Lung (tissue), 12 donors: Measurements from ENCODE around the gene CYB5D1. TPM values are rescaled to one million over a fixed set of nuclear protein-coding genes. Genes with fewer than 3 reads are reported as not detected.
A peak's percentile ranks its signal among the peaks of the same experiment; 100 is the strongest.

Source experiments
- ATAC-seq: fragments of 200-7000 bp; cut with Tn5 transposase; one replicate; pipeline ENCODE4 v1.9.1; 2020; ENCODE audit warnings: moderate number of reproducible peaks; ENCODE audit not compliant: insufficient read depth, low FRiP score
- DNase-seq, 3 donors: peaks; one replicate each; pipeline ENCODE4 v3.0.0-alpha.2; 2013 to 2017
- H3K27ac ChIP-seq, 2 donors: one replicate each; pipeline ENCODE4 v1.5.1; 2013; ENCODE audit warnings: mild to moderate bottlenecking in 2 of 2, moderate library complexity in 2 of 2, control low read depth in 1 of 2, inconsistent platforms in 1 of 2, low read depth in 1 of 2, low read length in 1 of 2
- H3K27me3 ChIP-seq, 3 donors: one replicate each; pipeline ENCODE4 v1.5.1; 2013; ENCODE audit warnings: low read length in 2 of 3; ENCODE audit not compliant: control insufficient read depth in 3 of 3, insufficient read depth in 3 of 3
- H3K36me3 ChIP-seq, 4 donors: one replicate each; pipeline ENCODE4 v1.5.1; 2013; ENCODE audit warnings: low read length in 4 of 4, mild to moderate bottlenecking in 1 of 4, moderate library complexity in 1 of 4; ENCODE audit not compliant: control insufficient read depth in 4 of 4, insufficient read depth in 4 of 4
- H3K4me1 ChIP-seq, 5 donors: one replicate each; pipeline ENCODE4 v1.5.1; 2013; ENCODE audit warnings: low read length in 5 of 5, mild to moderate bottlenecking in 2 of 5, moderate library complexity in 1 of 5; ENCODE audit not compliant: control insufficient read depth in 5 of 5, insufficient read depth in 5 of 5
- H3K4me3 ChIP-seq: one replicate; pipeline ENCODE4 v1.5.1; 2013; ENCODE audit warnings: mild to moderate bottlenecking, control low read depth, moderate library complexity
- H3K9ac ChIP-seq, 2 donors: one replicate each; pipeline ENCODE4 v1.5.1; 2013; ENCODE audit warnings: low read length in 2 of 2, control low read depth in 1 of 2; ENCODE audit not compliant: insufficient read depth in 1 of 2
- H3K9me3 ChIP-seq, 4 donors: one replicate each; pipeline ENCODE4 v1.5.1; 2013; ENCODE audit warnings: low read length in 3 of 4, mild to moderate bottlenecking in 1 of 4, moderate library complexity in 1 of 4; ENCODE audit not compliant: control insufficient read depth in 4 of 4, insufficient read depth in 3 of 4
- WGBS, 2 donors: extraction: QIAGEN DNeasy Blood & Tissue Kit; methylation state at CpG; one replicate each; pipeline ENCODE4 v1.1.7; 2013; 5-methylcytosine and 5-hydroxymethylcytosine counted together
- polyA plus RNA-seq, 2 donors: library from polyadenylated mRNA; stranded (reverse); fragments of 200-250 nt; gene quantifications; one replicate each; pipeline ENCODE4 v1.2.1, GENCODE V29; 2013
- total RNA-seq, 2 donors: library from RNA; depleted of rRNA in 1 of 2; stranded (reverse); fragments of >200 nt in 1 of 2; gene quantifications; one replicate each; pipeline ENCODE4 v1.2.1, GENCODE V29; 2014 to 2021
- TF ChIP-seq, protein P1 (sequence below): IDR thresholded peaks from 2 replicates; pipeline ENCODE4 v1.5.1; 2012; ENCODE audit warnings: mild to moderate bottlenecking; ENCODE audit errors: control extremely low read depth, extremely low read depth
- donor health status: control.
- donor health status: control.
- donor health status: Bipolar disorder and iron deficiency.
- donor health status: healthy.
- donor health status: DM: yes; HTN: yes; CAD: no.

Gene CYB5D1
- total and polyA plus RNA-seq, 4 donors = 5.5 to 21.6 (median 14.0) TPM

DNA sequence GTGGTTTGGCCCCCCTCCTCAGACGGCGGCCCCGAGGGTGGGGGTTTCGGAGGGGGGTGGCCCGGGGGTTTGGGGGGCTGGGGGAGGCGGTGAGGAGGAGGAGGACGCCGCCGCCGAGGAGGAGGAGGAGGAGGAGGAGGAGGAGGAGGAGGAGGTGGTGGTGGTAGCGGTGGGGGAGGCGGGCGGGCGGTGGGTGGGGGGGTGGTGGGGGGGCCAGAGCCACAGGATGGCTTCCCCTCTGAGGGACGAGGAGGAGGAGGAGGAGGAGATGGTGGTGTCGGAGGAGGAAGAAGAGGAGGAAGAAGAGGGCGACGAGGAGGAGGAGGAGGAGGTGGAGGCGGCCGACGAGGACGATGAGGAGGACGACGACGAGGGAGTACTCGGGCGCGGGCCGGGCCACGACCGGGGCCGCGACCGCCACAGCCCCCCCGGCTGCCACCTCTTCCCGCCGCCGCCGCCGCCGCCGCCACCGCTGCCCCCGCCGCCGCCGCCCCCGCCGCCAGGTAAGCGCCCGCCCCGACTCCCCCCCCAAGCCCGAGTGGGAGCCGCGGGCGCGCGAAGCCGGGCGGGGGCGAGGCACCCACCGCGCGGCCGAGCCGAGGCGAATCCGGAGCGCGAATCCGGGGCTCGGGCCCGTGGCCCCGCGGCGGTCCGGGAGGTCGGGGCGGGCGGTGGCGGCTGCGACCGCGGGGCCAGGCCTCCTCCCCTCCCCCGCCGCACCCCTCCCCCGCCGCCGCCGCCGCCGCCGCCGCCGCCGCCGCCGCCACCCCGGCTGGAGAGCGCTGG lies 27.0 kb downstream of the CYB5D1 start:
- TF ChIP-seq, protein P1, sequence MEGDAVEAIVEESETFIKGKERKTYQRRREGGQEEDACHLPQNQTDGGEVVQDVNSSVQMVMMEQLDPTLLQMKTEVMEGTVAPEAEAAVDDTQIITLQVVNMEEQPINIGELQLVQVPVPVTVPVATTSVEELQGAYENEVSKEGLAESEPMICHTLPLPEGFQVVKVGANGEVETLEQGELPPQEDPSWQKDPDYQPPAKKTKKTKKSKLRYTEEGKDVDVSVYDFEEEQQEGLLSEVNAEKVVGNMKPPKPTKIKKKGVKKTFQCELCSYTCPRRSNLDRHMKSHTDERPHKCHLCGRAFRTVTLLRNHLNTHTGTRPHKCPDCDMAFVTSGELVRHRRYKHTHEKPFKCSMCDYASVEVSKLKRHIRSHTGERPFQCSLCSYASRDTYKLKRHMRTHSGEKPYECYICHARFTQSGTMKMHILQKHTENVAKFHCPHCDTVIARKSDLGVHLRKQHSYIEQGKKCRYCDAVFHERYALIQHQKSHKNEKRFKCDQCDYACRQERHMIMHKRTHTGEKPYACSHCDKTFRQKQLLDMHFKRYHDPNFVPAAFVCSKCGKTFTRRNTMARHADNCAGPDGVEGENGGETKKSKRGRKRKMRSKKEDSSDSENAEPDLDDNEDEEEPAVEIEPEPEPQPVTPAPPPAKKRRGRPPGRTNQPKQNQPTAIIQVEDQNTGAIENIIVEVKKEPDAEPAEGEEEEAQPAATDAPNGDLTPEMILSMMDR = no peak
- Histone ChIP-seq H3K9ac (peak overlapping the region in 1 of 2 donors; percentile 47), H3K9me3 (no peaks in the 10 kb centered on the region), H3K36me3 (peaks cover 0 to 14% (median 6%) of the 10 kb centered on the region in 4 donors), H3K27ac (peak overlapping the region; percentile 59 to 91), H3K4me3 (peak overlapping the region; percentile 63), H3K4me1 (peaks cover 15 to 61% (median 23%) of the 10 kb centered on the region in 5 donors), H3K27me3 (no peaks in the 10 kb centered on the region)
- 0 to 2% methylated on average over 6 to 78 of the region's 100 CpGs for WGBS, 2 donors
- no peak for ATAC-seq
- peak; percentile 16 to 53 (median 29) for DNase-seq

DNA sequence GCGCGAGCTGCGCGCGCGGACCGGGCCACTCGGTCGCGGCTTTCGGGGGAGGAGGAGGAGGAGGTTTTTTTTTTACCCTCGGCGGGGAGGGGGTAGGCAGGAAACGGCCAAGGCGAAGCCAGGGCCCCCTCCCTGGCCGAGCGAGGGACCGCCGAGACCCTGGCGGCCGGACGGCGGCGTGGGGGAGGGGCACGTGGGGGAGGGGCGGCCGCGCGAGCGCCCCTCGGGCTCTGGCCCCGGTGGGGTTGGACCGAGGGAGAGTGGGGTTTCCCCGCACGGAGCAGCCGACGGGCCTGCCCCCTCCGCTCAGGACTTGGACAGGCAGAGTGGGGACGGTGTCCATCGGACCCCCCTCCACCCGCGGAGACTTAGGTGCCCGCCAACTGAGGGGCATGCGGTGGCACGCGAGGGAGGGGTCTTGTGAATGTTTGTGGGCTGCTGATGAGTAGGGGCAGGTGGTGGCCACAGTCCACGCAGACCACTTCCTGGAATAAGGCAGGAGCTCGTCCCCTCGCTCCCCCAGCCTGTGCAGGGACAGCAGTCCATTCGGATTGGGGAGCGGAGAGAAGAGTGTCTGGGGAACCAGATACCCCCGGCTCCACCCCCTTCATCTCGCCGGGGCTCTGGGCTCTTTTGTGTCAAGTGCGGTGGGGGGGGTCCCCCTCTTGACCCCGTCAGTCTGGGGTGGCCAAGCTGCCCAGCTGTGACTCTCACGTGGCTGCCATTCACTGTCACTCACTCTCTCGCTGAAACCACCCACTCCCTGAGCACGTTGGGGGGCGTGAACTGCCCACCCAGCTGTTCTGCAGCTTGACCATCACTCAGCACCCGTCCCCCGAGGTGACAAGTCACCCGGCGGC lies 27.8 kb downstream of the CYB5D1 start:
- Histone ChIP-seq H3K4me3 (peak overlapping the region; percentile 46), H3K9me3 (no peaks in the 10 kb centered on the region), H3K27me3 (no peaks in the 10 kb centered on the region), H3K4me1 (peaks cover 15 to 69% (median 28%) of the 10 kb centered on the region in 5 donors), H3K27ac (peak overlapping the region; percentile 59 to 86), H3K9ac (peak overlapping the region; percentile 28 to 81), H3K36me3 (peaks cover 0 to 11% (median 8%) of the 10 kb centered on the region in 4 donors)
- peak; percentile 86 to 90 (median 87) for DNase-seq
- 1% methylated on average over 36 to 64 of the region's 64 CpGs for WGBS, 2 donors
- TF ChIP-seq, protein P1 = no peak
- no peak for ATAC-seq

DNA sequence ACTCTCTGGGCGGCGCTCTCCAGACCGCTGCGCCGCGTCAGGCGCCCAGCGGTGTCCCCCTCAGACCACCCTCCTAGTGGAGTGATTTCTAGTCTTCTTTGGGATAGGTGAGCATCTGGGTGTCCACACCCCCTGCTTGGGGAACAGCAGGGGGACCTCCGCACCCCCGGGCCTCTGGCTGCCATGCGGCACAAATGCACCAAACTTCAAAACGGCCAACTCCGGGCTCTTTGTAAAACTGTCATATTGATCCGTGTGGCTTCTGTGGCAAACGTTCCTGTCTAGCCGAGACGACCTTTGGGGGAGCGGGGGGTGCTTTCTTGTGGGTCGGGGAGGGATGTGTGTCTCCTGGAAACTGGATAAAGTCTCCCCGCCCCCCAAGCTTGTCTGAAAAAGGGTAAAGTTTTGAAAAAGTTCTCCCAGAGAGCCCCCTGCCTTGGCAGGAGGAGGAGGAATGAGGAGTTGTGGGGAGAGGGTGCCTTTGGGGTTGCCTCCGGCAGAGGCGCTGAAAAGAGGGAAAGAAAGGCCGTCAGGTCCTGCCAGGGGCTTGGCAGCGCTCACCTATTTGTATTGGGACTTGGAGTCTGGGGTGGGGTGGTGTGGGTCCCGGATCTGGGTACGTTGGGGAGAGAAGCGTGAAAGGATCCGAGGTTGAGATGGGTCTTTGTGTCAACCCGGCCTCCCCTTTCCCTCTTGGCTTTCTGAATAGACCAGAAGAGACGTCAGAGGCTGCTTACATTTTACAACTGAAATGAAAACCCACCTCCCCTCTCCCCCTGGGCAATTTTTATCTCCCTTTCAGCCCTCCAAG lies 28.6 kb downstream of the CYB5D1 start:
- H3K4me3 ChIP-seq = peak overlapping the region; percentile 46

More for the DNA sequence above, 28.6 kb downstream of the CYB5D1 start:
- ATAC-seq = no peak
- peaks cover 0 to 16% (median 12%) of the 10 kb centered on the region in 4 donors for H3K36me3 ChIP-seq
- no peaks in the 10 kb centered on the region for H3K9me3 ChIP-seq
- H3K4me1 ChIP-seq = peaks cover 15 to 69% (median 29%) of the 10 kb centered on the region in 5 donors
- 1 to 2% methylated on average over 30 of the region's 30 CpGs for WGBS, 2 donors
- DNase-seq = peak; percentile 68 to 78 (median 68)
- peak overlapping the region; percentile 40 to 86 for H3K27ac ChIP-seq
- H3K9ac ChIP-seq = peak overlapping the region; percentile 28 to 81
- no peaks in the 10 kb centered on the region for H3K27me3 ChIP-seq
- TF ChIP-seq, protein P1 = no peak
